ENCODE results near the gene THOC5.

The THOC5 gene

DNA sequence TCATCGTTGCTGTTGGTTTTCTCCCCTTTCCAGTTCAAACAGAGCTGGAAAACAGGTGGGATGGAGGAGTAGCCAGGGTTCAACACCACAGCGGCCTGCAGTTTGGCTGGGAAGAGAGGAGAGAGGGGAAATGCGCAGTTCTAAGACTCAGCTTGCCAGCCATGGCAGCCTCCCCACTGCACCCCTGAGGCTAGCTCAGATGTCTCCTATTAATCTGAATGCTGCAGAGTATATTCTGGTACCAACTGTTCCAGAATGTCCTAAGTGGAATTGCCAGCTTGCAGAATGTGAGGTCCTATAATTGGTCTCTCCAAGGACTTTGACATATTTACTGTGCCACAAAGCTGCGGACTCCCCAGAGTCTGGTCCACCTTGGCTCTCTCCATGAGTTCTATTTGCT lies 41.5 kb downstream of the THOC5 start:
- H3K27ac ChIP-seq (ENCODE audit: insufficient read depth in 1 of 2, low read depth in 1 of 2, low read length in 2 of 2, poor library complexity in 1 of 2, severe bottlenecking in 2 of 2) = no peak overlapping the region
- H3K36me3 ChIP-seq (ENCODE audit: control insufficient read depth in 4 of 4, insufficient read depth in 4 of 4, low read length in 3 of 4) = peaks cover 24 to 81% (median 50%) of the 10 kb centered on the region in 4 experiments
- no peaks in the 10 kb centered on the region for H3K4me1 ChIP-seq (ENCODE audit: control extremely low read depth in 1 of 4, control insufficient read depth in 4 of 4, insufficient read depth in 4 of 4, low read length in 3 of 4)
- no peak for DNase-seq
- H3K4me3 ChIP-seq (ENCODE audit: control insufficient read depth in 1 of 7, extremely low read depth in 1 of 7, insufficient read depth in 4 of 7, low read depth in 2 of 7, low read length in 6 of 7) = no peak overlapping the region
- no peaks in the 10 kb centered on the region for H3K9me3 ChIP-seq (ENCODE audit: control extremely low read depth in 1 of 5, control insufficient read depth in 4 of 5, insufficient read depth in 2 of 5, low read depth in 1 of 5, low read length in 4 of 5)
- POLR2A ChIA-PET = no interaction called here
- no peaks in the 10 kb centered on the region for H3K27me3 ChIP-seq (replicated peaks in 2 of 5; ENCODE audit: control insufficient read depth in 4 of 5, insufficient read depth in 5 of 5, low read length in 4 of 5)
- CTCF ChIA-PET = interaction anchor here (1.0 to 1.7 kb wide), 3 partner anchors 13 to 126 kb away, joined by 3 to 5 read pairs (median 4); no protein-coding TSS in a partner anchor
- WGBS (ENCODE audit: insufficient coverage) = 100% methylated on average over 2 of the region's 4 CpGs

DNA sequence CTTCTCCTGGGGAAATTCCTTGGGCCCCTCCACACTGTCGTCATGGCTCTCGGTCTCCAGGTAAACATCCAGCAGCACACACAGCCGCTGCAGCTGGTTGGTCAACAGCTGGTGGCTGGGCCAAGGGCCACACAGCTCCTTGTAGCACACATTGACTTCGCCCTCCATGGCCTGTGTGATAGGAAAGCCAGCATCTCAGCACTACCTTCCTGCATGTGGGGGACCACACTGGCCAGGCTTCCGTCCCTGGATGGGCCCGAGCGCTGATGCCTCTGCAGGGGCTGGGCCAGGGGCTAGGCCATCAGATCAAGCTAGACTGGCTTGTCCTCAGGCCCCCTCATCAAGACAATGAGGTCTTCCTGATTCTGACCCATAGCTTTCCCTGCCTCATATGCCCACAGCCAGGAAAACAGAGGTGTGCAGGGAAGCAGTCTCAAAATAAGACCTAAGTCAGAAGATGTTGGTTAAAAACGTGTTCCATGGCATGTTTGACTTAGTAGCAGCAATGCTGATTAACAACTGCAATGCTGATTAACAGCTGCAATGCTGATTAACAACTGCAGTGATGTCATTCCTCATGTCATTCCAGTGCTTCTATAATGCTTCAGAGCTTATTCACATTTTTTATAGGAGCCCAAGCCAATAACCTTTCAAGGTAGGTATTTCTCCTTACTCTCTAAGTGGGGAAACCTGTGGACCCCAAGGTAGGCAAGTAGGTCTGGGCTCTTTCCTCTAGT lies 42.3 kb downstream of the THOC5 start:
- WGBS (ENCODE audit: insufficient coverage) = 99% methylated on average over 8 of the region's 8 CpGs
- Histone ChIP-seq H3K4me1 (ENCODE audit: control extremely low read depth in 1 of 4, control insufficient read depth in 4 of 4, insufficient read depth in 4 of 4, low read length in 3 of 4) (no peaks in the 10 kb centered on the region), H3K27ac (ENCODE audit: insufficient read depth in 1 of 2, low read depth in 1 of 2, low read length in 2 of 2, poor library complexity in 1 of 2, severe bottlenecking in 2 of 2) (no peak overlapping the region), H3K27me3 (replicated peaks in 2 of 5; ENCODE audit: control insufficient read depth in 4 of 5, insufficient read depth in 5 of 5, low read length in 4 of 5) (no peaks in the 10 kb centered on the region), H3K36me3 (ENCODE audit: control insufficient read depth in 4 of 4, insufficient read depth in 4 of 4, low read length in 3 of 4) (peaks cover 22 to 80% (median 48%) of the 10 kb centered on the region in 4 experiments), H3K9me3 (ENCODE audit: control extremely low read depth in 1 of 5, control insufficient read depth in 4 of 5, insufficient read depth in 2 of 5, low read depth in 1 of 5, low read length in 4 of 5) (no peaks in the 10 kb centered on the region), H3K4me3 (ENCODE audit: control insufficient read depth in 1 of 7, extremely low read depth in 1 of 7, insufficient read depth in 4 of 7, low read depth in 2 of 7, low read length in 6 of 7) (no peak overlapping the region)
- CTCF ChIA-PET = interaction anchor here (1.0 to 1.7 kb wide), 4 partner anchors 13 to 127 kb away, joined by 3 to 5 read pairs (median 4); no protein-coding TSS in a partner anchor
- no peak for DNase-seq
- POLR2A ChIA-PET = no interaction called here

DNA sequence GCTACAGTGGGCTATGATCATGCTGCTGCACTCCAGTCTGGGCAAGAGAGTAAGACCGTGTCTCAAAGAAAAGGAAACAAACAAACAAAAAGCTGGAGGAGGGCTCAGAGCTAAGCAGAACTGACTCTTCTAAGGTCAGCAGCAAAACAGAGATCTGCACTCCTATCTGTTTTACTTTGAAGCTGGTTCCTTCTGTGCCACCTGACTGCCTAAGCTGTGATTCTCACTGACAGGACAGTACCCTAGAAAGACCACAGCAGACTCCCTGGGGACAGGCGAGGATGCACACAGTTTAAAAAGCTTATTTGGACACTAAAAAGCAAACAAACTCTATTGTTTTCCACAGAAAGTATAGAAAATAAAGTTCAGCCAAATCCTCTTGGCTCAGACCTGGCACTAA lies 43.0 kb downstream of the THOC5 start:
- no peaks in the 10 kb centered on the region for H3K9me3 ChIP-seq (ENCODE audit: control extremely low read depth in 1 of 5, control insufficient read depth in 4 of 5, insufficient read depth in 2 of 5, low read depth in 1 of 5, low read length in 4 of 5)
- WGBS (ENCODE audit: insufficient coverage) = 100% methylated on average over 1 of the region's 2 CpGs
- H3K27ac ChIP-seq (ENCODE audit: insufficient read depth in 1 of 2, low read depth in 1 of 2, low read length in 2 of 2, poor library complexity in 1 of 2, severe bottlenecking in 2 of 2) = no peak overlapping the region
- no peak overlapping the region for H3K4me3 ChIP-seq (ENCODE audit: control insufficient read depth in 1 of 7, extremely low read depth in 1 of 7, insufficient read depth in 4 of 7, low read depth in 2 of 7, low read length in 6 of 7)
- peaks cover 19 to 75% (median 47%) of the 10 kb centered on the region in 4 experiments for H3K36me3 ChIP-seq (ENCODE audit: control insufficient read depth in 4 of 4, insufficient read depth in 4 of 4, low read length in 3 of 4)
- ChIA-PET CTCF (interaction anchor here (1.0 to 1.2 kb wide), 2 partner anchors 12 to 14 kb away, joined by 3 read pairs; no protein-coding TSS in a partner anchor), POLR2A (no interaction called here)
- no peaks in the 10 kb centered on the region for H3K27me3 ChIP-seq (replicated peaks in 2 of 5; ENCODE audit: control insufficient read depth in 4 of 5, insufficient read depth in 5 of 5, low read length in 4 of 5)
- DNase-seq = no peak
- H3K4me1 ChIP-seq (ENCODE audit: control extremely low read depth in 1 of 4, control insufficient read depth in 4 of 4, insufficient read depth in 4 of 4, low read length in 3 of 4) = no peaks in the 10 kb centered on the region

DNA sequence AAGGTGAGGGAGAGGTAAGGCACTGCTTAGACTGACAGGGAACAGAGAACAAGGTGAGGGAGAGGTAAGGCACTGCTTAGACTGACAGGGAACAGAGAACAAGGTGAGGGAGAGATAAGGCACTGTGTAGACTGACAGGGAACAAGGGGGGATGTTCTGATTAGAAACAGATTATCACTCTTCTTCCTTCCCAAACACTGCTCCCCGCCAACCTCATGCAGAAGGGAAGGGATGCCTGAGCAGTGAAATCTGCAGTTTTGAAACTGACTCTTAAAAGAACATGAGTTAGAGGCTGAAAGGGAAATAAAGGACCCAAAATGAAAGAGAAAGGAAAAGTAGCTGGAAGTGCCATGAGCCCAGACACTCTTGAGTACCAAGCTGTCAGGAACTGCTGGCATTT lies 43.7 kb downstream of the THOC5 start:
- Histone ChIP-seq H3K4me1 (ENCODE audit: control extremely low read depth in 1 of 4, control insufficient read depth in 4 of 4, insufficient read depth in 4 of 4, low read length in 3 of 4) (no peaks in the 10 kb centered on the region), H3K27me3 (replicated peaks in 2 of 5; ENCODE audit: control insufficient read depth in 4 of 5, insufficient read depth in 5 of 5, low read length in 4 of 5) (no peaks in the 10 kb centered on the region), H3K9me3 (ENCODE audit: control extremely low read depth in 1 of 5, control insufficient read depth in 4 of 5, insufficient read depth in 2 of 5, low read depth in 1 of 5, low read length in 4 of 5) (no peaks in the 10 kb centered on the region), H3K27ac (ENCODE audit: insufficient read depth in 1 of 2, low read depth in 1 of 2, low read length in 2 of 2, poor library complexity in 1 of 2, severe bottlenecking in 2 of 2) (no peak overlapping the region), H3K36me3 (ENCODE audit: control insufficient read depth in 4 of 4, insufficient read depth in 4 of 4, low read length in 3 of 4) (peaks cover 19 to 69% (median 49%) of the 10 kb centered on the region in 4 experiments), H3K4me3 (ENCODE audit: control insufficient read depth in 1 of 7, extremely low read depth in 1 of 7, insufficient read depth in 4 of 7, low read depth in 2 of 7, low read length in 6 of 7) (no peak overlapping the region)
- POLR2A ChIA-PET = no interaction called here
- DNase-seq = no peak
- CTCF ChIA-PET = interaction anchor here (0.8 to 1.2 kb wide), 2 partner anchors 11 to 114 kb away, joined by 3 read pairs; no protein-coding TSS in a partner anchor
- 100% methylated on average over 1 of the region's 1 CpG for WGBS (ENCODE audit: insufficient coverage)

DNA sequence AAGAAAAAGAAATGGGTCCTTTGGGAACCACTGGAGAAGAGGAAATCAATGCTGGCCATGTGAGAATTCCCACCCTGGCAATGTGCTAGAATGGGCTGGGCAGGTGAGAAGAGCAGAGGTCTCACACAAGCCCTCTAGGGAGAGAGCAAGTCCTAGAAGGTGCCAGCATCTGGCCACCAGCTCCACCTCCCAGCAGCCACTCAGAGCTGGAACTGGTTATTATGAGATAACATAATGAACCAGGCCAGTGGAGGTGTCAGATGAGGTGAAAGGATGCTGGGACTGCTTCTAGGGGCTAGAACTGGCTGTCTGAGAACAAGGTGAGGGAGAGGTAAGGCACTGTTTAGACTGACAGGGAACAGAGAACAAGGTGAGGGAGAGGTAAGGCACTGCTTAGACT lies 44.3 kb downstream of the THOC5 start:
- POLR2A ChIA-PET = no interaction called here

DNA sequence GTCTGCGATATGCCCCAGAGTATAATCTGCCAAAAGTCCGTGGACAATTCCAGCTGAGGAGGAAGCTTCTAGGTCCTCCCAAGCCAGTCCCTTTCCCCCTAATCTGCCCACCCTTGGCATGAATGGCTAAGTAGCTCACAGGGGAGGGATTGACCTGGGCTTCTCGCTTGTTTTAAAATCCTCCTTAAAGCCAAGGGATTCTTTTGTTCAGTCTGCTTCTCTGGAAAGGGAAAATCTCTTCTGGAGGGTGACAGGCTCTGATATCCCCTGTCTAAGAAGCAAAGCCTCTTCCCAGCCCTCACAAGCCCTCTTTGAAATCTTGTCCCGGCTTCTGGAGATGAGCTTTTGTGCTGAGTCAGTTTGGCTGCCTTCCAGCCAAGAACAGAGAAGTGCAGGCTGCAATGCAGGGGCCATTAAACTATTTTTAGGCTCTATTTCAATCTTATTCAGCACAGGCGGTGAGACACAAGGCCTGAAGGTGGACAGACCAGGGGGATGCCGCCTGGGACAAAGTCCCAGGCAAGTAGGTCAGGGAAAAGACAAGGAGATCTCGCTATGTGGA lies 49.7 kb downstream of the THOC5 start:
- Histone ChIP-seq H3K4me3 (ENCODE audit: control insufficient read depth in 1 of 7, extremely low read depth in 1 of 7, insufficient read depth in 4 of 7, low read depth in 2 of 7, low read length in 6 of 7) (no peak overlapping the region), H3K4me1 (ENCODE audit: control extremely low read depth in 1 of 4, control insufficient read depth in 4 of 4, insufficient read depth in 4 of 4, low read length in 3 of 4) (peaks cover 0 to 8% (median 2%) of the 10 kb centered on the region in 4 experiments), H3K27ac (ENCODE audit: insufficient read depth in 1 of 2, low read depth in 1 of 2, low read length in 2 of 2, poor library complexity in 1 of 2, severe bottlenecking in 2 of 2) (no peak overlapping the region), H3K27me3 (replicated peaks in 2 of 5; ENCODE audit: control insufficient read depth in 4 of 5, insufficient read depth in 5 of 5, low read length in 4 of 5) (no peaks in the 10 kb centered on the region), H3K36me3 (ENCODE audit: control insufficient read depth in 4 of 4, insufficient read depth in 4 of 4, low read length in 3 of 4) (peaks cover 8 to 29% (median 19%) of the 10 kb centered on the region in 4 experiments), H3K9me3 (ENCODE audit: control extremely low read depth in 1 of 5, control insufficient read depth in 4 of 5, insufficient read depth in 2 of 5, low read depth in 1 of 5, low read length in 4 of 5) (no peaks in the 10 kb centered on the region)
- WGBS (ENCODE audit: insufficient coverage) = 65% methylated on average over 7 of the region's 7 CpGs
- ChIA-PET CTCF (interaction anchor here (0.7 to 1.2 kb wide), 4 partner anchors 20 to 33 kb away, joined by 3 to 4 read pairs (median 4); no protein-coding TSS in a partner anchor), POLR2A (no interaction called here)
- DNase-seq = peak; percentile 14 to 61 (median 59)

More for the DNA sequence above, 44.3 kb downstream of the THOC5 start:
- H3K27ac ChIP-seq (ENCODE audit: insufficient read depth in 1 of 2, low read depth in 1 of 2, low read length in 2 of 2, poor library complexity in 1 of 2, severe bottlenecking in 2 of 2) = no peak overlapping the region
- no peak for DNase-seq
- peaks cover 19 to 67% (median 49%) of the 10 kb centered on the region in 4 experiments for H3K36me3 ChIP-seq (ENCODE audit: control insufficient read depth in 4 of 4, insufficient read depth in 4 of 4, low read length in 3 of 4)
- H3K4me1 ChIP-seq (ENCODE audit: control extremely low read depth in 1 of 4, control insufficient read depth in 4 of 4, insufficient read depth in 4 of 4, low read length in 3 of 4) = no peaks in the 10 kb centered on the region
- CTCF ChIA-PET = interaction anchor here (0.8 to 1.2 kb wide), 2 partner anchors 11 to 114 kb away, joined by 3 read pairs; no protein-coding TSS in a partner anchor
- no peaks in the 10 kb centered on the region for H3K9me3 ChIP-seq (ENCODE audit: control extremely low read depth in 1 of 5, control insufficient read depth in 4 of 5, insufficient read depth in 2 of 5, low read depth in 1 of 5, low read length in 4 of 5)
- H3K27me3 ChIP-seq (replicated peaks in 2 of 5; ENCODE audit: control insufficient read depth in 4 of 5, insufficient read depth in 5 of 5, low read length in 4 of 5) = no peaks in the 10 kb centered on the region
- H3K4me3 ChIP-seq (ENCODE audit: control insufficient read depth in 1 of 7, extremely low read depth in 1 of 7, insufficient read depth in 4 of 7, low read depth in 2 of 7, low read length in 6 of 7) = no peak overlapping the region

DNA sequence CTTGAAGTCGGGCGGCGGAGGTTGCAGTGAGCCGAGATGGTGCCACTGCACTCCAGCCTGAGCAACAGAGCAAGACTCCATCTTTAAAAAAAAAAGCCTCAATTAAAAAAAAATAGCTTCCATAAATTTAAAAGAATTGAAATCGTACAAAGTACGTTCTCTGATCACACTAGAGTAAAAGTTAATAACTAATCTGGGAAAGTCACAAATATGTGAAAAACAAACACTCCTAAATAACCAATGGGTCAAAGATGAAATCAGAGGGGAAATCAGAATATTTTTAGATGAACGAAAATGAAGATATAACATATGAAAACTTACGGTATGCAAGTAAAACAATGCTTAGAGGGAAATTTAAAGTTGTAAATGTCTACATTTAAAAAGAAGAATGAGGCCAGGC lies 53.7 kb downstream of the THOC5 start:
- H3K36me3 ChIP-seq (ENCODE audit: control insufficient read depth in 4 of 4, insufficient read depth in 4 of 4, low read length in 3 of 4) = peaks cover 0 to 4% (median 0%) of the 10 kb centered on the region in 4 experiments
- peaks cover 0 to 3% (median 0%) of the 10 kb centered on the region in 5 experiments for H3K9me3 ChIP-seq (ENCODE audit: control extremely low read depth in 1 of 5, control insufficient read depth in 4 of 5, insufficient read depth in 2 of 5, low read depth in 1 of 5, low read length in 4 of 5)
- ChIA-PET POLR2A (no interaction called here), CTCF (interaction anchor here (1.7 kb wide), 1 partner anchor 24 kb away, joined by 4 read pairs; no protein-coding TSS in a partner anchor)
- H3K27ac ChIP-seq (ENCODE audit: insufficient read depth in 1 of 2, low read depth in 1 of 2, low read length in 2 of 2, poor library complexity in 1 of 2, severe bottlenecking in 2 of 2) = no peak overlapping the region
- WGBS (ENCODE audit: insufficient coverage) = 95% methylated on average over 4 of the region's 8 CpGs
- no peak for DNase-seq
- no peak overlapping the region for H3K4me3 ChIP-seq (ENCODE audit: control insufficient read depth in 1 of 7, extremely low read depth in 1 of 7, insufficient read depth in 4 of 7, low read depth in 2 of 7, low read length in 6 of 7)
- H3K4me1 ChIP-seq (ENCODE audit: control extremely low read depth in 1 of 4, control insufficient read depth in 4 of 4, insufficient read depth in 4 of 4, low read length in 3 of 4) = peaks cover 0 to 8% (median 2%) of the 10 kb centered on the region in 4 experiments
- no peaks in the 10 kb centered on the region for H3K27me3 ChIP-seq (replicated peaks in 2 of 5; ENCODE audit: control insufficient read depth in 4 of 5, insufficient read depth in 5 of 5, low read length in 4 of 5)

Measured in common myeloid progenitor, CD34-positive (primary cell).